ENCODE measurements around the gene ADGRE3.

Gene ADGRE3

GRCh38 chr19:14661372-14661924 is 13.2 kb downstream of the ADGRE3 start:
- Histone ChIP-seq H3K4me1 (ENCODE audit: control insufficient read depth, low read length) (peaks cover 14% of the 10 kb centered on the region), H3K9me2 (replicated peaks; ENCODE audit: control insufficient read depth, low read length) (no peaks in the 10 kb centered on the region), H3K79me2 (ENCODE audit: control insufficient read depth, low read length) (no peaks in the 10 kb centered on the region), H3K9me3 (ENCODE audit: control insufficient read depth, insufficient read depth, low read length) (no peaks in the 10 kb centered on the region), H3F3A (ENCODE audit: control insufficient read depth, insufficient read depth) (peaks cover 3% of the 10 kb centered on the region; the same call in 1 of the 2 replicates), H3K27ac (ENCODE audit: low read depth, low read length) (no peak overlapping the region), H3K27me3 (ENCODE audit: control insufficient read depth, low read length) (no peaks in the 10 kb centered on the region), H3K4me3 (ENCODE audit: low read length) (no peak overlapping the region), H4K20me1 (ENCODE audit: control insufficient read depth, insufficient read depth, low read depth, low read length) (no peaks in the 10 kb centered on the region), H3K36me3 (ENCODE audit: control insufficient read depth, low read length) (no peaks in the 10 kb centered on the region), H3K4me2 (ENCODE audit: low read length) (peak overlapping the region; percentile 10; the same call in 1 of the 2 replicates)
- TF ChIP-seq CTCF (IDR thresholded peaks at IDR 0.05; ENCODE audit: low read depth, low read length, poor library complexity, severe bottlenecking) = no peak
- TF ChIP-seq EZH2phosphoT487 (IDR thresholded peaks at IDR 0.05; ENCODE audit: borderline replicate concordance, low read length) = no peak

DNA sequence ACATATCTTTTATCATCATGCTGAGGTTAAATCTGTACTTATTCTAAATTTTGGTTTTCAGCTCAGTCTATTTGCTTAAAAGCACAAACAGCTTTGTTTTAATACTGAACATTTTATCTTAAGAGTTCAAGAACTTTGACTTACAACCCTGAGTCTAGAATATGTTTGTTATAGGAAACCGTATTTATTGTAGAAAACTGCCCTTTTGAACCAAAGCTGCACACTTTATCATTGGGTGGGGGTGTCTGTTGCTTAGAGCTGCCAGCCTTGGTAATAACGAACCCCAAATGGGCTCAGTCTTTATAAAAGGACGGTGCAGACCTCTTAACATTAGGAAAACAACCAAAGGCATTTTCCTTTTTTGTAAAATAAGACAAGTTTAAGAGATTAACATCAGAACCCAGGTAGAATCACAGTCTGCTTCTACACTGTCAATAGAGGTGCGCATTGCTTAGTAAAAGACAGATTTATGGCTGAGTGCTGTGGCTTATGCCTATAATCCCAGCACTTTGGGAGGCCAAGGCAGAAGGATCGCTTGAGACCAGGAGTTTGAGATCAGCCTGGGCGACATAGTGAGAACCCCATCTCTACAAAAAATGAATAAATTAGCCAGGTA is 14.7 kb downstream of the ADGRE3 start:
- Histone ChIP-seq H3K27ac (ENCODE audit: low read depth, low read length) (no peak overlapping the region), H3K79me2 (ENCODE audit: control insufficient read depth, low read length) (no peaks in the 10 kb centered on the region), H3K4me2 (ENCODE audit: low read length) (no peak overlapping the region), H3K36me3 (ENCODE audit: control insufficient read depth, low read length) (no peaks in the 10 kb centered on the region), H3K9me2 (replicated peaks; ENCODE audit: control insufficient read depth, low read length) (no peaks in the 10 kb centered on the region), H3K4me3 (ENCODE audit: low read length) (no peak overlapping the region), H3K27me3 (ENCODE audit: control insufficient read depth, low read length) (no peaks in the 10 kb centered on the region), H3K9me3 (ENCODE audit: control insufficient read depth, insufficient read depth, low read length) (no peaks in the 10 kb centered on the region), H3F3A (ENCODE audit: control insufficient read depth, insufficient read depth) (peaks cover 3% of the 10 kb centered on the region; the same call in 1 of the 2 replicates), H4K20me1 (ENCODE audit: control insufficient read depth, insufficient read depth, low read depth, low read length) (no peaks in the 10 kb centered on the region), H3K4me1 (ENCODE audit: control insufficient read depth, low read length) (peaks cover 14% of the 10 kb centered on the region)
- no peak for TF ChIP-seq EZH2phosphoT487 (IDR thresholded peaks at IDR 0.05; ENCODE audit: borderline replicate concordance, low read length)
- TF ChIP-seq CTCF (IDR thresholded peaks at IDR 0.05; ENCODE audit: low read depth, low read length, poor library complexity, severe bottlenecking) = no peak

DNA sequence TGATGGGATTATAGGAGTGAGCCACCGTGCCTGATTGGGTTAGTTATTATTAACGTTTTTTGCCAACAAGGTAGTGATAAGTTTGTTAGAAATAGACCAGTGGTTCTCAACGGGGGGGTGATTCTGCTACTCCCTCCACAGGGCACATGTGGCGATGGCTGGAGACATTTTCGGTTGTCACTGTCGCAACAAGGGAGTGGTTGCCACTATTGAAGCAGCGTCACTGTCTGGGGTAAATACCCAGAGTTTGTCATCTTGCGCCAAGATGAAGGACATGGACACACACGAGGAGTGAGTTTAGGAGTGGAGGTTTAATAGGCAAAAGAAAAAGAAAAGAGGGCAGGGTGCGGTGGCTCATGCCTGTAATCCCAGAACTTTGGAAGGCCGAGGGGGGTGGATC is 18.9 kb downstream of the ADGRE3 start:
- no peaks in the 10 kb centered on the region for H3F3A ChIP-seq (ENCODE audit: control insufficient read depth, insufficient read depth)
- no peak overlapping the region for H3K4me2 ChIP-seq (ENCODE audit: low read length)
- H3K36me3 ChIP-seq (ENCODE audit: control insufficient read depth, low read length) = no peaks in the 10 kb centered on the region
- peaks cover 3% of the 10 kb centered on the region; the same call in 1 of the 2 replicates for H3K27me3 ChIP-seq (ENCODE audit: control insufficient read depth, low read length)
- H3K27ac ChIP-seq (ENCODE audit: low read depth, low read length) = no peak overlapping the region
- TF ChIP-seq EZH2phosphoT487 (IDR thresholded peaks at IDR 0.05; ENCODE audit: borderline replicate concordance, low read length) (no peak), CTCF (IDR thresholded peaks at IDR 0.05; ENCODE audit: low read depth, low read length, poor library complexity, severe bottlenecking) (no peak)
- peaks cover 3% of the 10 kb centered on the region for H3K4me1 ChIP-seq (ENCODE audit: control insufficient read depth, low read length)
- H3K9me3 ChIP-seq (ENCODE audit: control insufficient read depth, insufficient read depth, low read length) = no peaks in the 10 kb centered on the region
- no peaks in the 10 kb centered on the region for H3K79me2 ChIP-seq (ENCODE audit: control insufficient read depth, low read length)
- H3K9me2 ChIP-seq (replicated peaks; ENCODE audit: control insufficient read depth, low read length) = no peaks in the 10 kb centered on the region
- H4K20me1 ChIP-seq (ENCODE audit: control insufficient read depth, insufficient read depth, low read depth, low read length) = no peaks in the 10 kb centered on the region
- no peak overlapping the region for H3K4me3 ChIP-seq (ENCODE audit: low read length)
